ENCODE results near the gene PIM3.

PIM3 gene

GRCh38 chr22:49927483-49928184 is 32.9 kb upstream of the PIM3 start:
- no peak for DNase-seq

GRCh38 chr22:49928185-49928495 is 32.4 kb upstream of the PIM3 start:
- no peak for DNase-seq

DNA sequence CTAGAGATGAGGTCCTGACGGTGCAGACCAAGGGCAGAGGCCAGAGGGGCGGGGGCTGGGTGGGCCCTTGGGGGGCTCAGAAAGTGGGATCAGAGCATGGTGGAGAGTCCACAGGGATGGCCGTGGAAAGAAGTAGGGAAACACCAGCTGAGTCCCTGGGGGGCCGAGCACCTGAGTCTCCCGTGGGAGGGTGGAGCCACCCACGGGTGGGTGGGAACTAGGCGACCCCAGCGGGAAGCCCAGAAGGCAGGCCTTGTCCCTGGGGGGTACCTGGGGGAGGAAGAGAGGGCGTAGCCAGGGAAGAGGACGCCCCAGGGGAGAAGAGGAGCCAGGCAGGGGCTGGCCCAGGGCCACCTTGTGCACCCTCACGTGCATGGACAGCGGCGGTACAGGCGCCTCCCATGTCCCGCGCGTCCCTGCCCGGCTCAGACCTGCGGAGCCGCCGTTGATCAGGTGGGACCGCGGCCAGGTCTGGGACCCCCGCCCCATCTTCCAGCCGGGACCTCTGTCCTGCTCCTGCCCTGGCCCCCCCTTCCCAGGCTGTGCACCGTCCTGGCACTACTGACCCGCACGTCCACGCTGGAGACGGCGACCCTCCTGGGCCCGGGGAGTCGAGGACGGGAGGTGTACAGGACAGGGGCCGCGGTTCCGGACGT is 31.9 kb upstream of the PIM3 start:
- no peak for DNase-seq

DNA sequence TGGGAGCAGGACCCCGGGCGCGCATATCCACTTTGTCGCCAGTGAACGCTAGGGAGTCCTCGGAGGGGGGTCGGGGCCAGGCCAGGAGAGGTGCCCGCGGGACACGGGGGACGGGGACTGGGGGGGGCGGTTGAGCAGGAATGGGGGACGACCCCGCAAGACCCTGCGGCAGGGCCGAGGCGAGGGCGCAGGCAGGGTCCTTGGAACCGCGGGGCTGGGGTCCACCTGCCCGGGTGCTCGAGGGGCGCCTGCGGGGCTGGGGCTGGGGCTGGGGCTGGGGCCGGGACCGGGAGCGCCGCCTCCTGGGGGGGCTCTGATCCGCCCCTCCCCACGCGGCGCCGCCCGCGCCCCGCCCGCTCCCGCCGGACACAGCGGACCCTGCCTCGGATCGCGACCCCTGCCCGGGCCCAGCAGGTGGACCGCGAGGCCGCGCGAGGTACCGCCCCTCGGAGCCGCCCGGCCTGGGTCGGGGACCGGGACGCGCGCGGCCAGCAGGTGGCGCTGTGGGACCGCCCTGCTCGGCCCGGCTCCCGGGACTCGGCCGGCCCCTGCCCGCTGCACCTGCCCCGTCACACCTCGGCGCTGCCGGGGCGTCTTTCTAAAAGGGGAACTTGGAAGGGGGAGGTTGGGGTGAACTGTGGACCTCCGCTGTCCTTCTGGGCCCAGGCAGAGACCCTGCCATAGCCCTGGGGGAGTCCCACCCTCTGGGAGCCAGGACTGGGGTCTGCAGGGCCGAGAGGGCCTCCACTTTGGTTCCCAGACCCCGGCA is 31.2 kb upstream of the PIM3 start:
- DNase-seq = peak in 23 of 56 donors; percentile 5 to 69 (median 17)

- peak in 1 of 56 donors; percentile 1 for DNase-seq
Observed at GRCh38 chr22:49929994-49930575, 30.5 kb upstream of the PIM3 start.

- DNase-seq = peak in 47 of 56 donors; percentile 8 to 85 (median 51)
Observed at GRCh38 chr22:49930596-49931412, 29.8 kb upstream of the PIM3 start.

DNA sequence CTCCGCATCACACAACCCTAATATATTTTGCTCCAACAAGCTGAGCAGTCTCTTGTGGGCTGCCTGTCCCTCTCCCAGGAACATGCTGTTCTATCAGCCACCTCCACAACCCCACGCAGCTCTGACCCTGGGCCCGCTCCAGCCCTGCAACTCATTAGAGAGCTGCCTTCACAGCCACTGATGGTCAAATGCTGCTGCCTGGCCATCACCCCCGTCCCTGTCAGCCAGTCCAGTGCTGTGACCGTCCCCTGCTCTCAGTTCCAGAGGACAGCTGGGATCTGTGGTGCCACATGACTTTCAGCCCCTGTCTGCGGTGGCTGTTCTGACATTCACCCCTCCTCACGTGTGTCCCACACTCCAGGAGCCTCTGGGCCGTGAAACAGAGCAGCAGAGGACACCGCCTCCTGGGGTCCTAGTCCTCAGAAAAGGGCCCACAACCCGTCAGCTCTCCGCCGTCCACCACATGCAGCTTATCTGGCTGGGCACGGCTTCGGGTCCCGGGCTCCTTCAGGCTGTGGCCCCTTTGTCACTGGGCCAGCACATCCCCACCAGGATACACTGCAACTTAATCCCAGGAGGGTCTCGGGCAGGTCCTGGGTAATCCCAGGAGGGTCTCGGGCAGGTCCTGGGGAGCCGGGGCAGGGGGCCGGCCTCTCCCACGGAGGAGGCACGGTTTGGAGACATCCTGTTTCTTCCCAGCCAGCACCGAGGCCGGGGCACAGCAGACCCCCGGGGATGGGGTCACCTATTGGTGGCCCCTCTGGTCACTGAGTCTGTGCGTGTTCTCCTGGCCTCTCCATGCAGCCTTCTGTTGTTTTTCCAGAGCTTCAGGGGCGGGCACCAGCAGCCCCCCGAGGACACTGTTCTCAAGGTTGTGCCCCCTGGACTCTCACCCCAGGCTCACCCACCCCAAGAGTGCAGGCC is 27.1 kb upstream of the PIM3 start:
- DNase-seq = peak in 26 of 56 donors; percentile 8 to 72 (median 52)

- DNase-seq = peak in 17 of 56 donors; percentile 9 to 66 (median 27)
Observed at GRCh38 chr22:49934160-49934890, 26.2 kb upstream of the PIM3 start.

GRCh38 chr22:49934891-49935557 is 25.5 kb upstream of the PIM3 start:
- peak in 28 of 56 donors; percentile 5 to 77 (median 46) for DNase-seq

DNA sequence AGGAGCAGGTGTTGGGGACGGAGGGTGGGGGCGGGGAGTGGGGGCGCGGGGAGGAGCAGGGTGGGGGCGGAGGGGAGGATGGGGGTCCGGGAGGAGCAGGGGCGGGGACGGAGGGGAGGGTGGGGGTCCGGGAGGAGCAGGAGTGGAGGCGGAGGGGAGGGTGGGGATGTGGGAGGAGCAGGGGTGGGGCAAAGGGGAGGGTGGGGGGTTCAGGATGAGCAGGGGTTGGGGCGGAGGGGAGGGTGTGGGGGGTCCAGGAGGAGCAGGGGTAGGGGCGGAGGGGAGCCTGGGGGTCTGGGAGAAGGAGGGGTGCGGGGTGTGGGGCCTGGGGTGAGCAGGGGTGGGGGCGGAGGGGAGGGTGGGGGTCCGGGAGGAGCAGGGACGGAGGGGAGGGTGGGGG is 25.0 kb upstream of the PIM3 start:
- DNase-seq = peak in 2 of 56 donors; percentile 41 to 75

DNA sequence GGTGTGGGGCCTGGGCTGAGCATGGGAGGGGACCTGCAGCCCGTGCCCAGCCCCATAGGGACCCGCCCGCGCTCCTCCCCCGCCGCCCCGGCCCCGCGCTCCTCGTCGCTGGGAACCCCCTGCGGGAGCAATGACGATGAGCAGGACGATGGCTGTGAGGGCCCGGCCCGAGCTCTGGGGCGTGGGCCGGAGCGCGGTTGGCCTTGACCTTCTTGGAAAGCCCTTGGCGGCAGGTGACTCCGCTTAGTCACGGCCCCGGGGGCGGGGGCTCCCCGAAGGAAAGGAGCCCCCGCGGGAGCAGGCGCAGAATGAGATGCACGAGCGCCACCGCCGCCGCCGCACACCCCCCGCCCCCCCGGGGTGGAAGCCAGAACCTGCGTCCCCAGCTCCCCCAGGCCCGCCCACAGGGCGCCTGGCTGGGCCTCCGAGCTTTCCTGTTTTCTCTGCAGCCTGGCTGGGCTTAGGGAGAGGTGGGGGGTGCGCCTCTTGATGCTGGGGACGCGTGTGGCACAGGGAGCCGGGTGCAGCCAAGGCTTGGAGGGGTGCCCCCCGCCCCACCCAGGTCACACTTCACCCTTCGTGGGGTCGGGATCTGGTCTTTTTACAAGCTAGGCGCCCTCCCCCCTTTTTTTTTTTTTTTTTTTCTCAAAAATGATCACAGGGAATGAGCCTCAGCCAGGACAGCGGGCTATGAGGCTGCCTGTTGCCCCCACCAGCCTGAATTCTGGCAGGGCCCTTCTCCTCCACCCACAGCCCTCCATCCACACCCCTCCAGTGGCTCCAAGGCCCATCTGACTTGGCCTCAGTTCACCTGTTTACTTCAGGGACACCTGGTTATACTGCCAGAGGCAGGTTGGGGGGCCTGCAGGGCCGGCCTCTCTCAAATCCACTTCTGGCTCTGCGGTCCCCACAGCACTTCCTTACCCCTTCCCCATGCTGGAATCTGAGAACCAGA is 24.3 kb upstream of the PIM3 start:
- peak in 39 of 56 donors; percentile 11 to 96 (median 62) for DNase-seq

DNA sequence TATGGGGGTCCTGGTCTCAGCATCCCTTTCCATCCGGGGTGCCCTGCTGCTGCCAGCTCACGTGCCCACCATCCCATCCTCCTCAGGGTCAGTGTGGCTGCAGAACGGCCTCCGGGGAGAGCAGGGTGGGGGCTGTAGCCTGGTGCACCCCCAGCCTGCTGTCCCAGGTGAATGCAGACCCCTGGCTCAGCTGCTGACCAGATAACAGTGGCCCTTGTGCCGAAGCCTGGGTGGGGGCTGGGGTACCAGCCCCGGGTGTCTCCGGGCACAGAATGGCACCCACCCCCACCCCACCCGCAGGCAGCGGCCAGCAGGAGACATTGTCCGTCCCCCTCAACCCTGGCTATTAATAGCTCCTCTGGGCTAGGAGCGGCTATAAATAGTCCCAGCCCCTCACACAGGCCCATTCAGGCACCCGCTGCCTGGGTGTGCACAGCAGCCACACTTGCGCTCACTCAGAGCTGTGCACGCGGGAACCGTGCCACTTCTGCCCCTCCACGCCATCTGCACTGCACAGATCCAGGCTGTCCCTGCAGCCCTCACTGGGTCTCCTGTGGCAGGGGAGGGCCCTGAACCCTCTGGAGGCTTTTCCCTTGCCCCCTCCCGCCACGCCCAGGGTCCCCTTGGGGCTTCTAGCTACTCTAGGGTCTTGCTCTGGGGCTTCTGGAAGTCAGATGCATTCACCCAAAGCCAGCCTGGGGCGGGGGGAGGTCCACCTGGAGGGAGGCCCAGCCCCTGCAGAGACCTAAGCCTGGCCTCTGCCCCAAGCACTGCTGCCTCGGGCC is 23.4 kb upstream of the PIM3 start:
- DNase-seq = peak in 50 of 56 donors; percentile 24 to 89 (median 68)

DNA sequence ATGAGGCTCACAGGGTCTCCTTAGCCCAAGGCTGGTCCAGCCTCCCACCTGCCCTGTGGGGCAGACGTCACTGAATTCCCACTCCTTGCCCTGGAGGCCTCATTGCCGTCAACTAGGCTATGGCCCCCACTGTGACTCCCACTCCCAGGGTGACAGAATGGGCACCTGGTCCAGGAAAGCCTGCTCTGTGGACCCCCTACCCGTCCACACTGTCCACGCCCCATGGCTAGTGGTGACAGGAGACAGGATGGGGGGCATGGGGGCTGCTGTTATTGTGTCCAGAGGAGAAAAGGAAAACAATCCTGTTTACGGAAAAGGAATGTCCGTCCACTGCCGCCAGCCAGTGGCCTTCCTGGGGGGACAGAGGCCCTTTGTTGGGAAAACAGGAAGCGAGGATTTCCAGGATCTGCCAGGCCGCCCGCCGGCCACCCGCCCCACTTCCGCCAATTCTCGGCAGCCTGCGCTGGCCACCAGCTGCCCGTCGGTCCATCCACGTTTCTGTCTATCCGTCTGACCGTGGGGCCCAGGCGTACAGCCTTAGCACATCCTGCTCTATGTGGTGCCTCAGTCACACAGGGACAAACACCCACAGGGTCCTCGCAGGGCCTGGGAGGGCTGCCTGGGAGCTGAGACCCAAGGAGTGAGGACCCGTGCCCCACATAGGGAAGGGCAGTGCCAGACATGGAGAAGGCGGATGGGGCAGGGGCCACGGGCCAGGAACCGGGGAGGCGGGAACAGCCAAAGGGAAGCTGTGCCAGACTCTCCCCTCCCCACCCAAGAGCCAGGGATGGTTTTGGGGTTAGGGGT is 22.6 kb upstream of the PIM3 start:
- DNase-seq = peak in 46 of 56 donors; percentile 13 to 82 (median 55)

- no peak for DNase-seq
Observed at GRCh38 chr22:49938565-49939136, 21.9 kb upstream of the PIM3 start.
